H9 (cell line): ENCODE results near the gene MAGEC2. TPM values are rescaled to one million over a fixed set of nuclear protein-coding genes. Genes with fewer than 3 reads are reported as not detected.

ENCODE experiments used
- DNase-seq: peaks from one replicate; pipeline ENCODE4 v3.0.0-alpha.2; 2017
- H2AFZ ChIP-seq: one replicate; pipeline ENCODE4 v1.6.1; 2013; ENCODE audit warnings: mild to moderate bottlenecking, low read length, control low read depth, moderate library complexity
- H2AK5ac ChIP-seq: 2 replicates; pipeline ENCODE4 v1.6.1; 2013; ENCODE audit warnings: low read length, control low read depth, mixed read lengths; ENCODE audit not compliant: insufficient read length
- H2BK120ac ChIP-seq: one replicate; pipeline ENCODE4 v1.6.1; 2013; ENCODE audit warnings: low read depth, mild to moderate bottlenecking, low read length, control low read depth, inconsistent platforms; ENCODE audit not compliant: poor library complexity, severe bottlenecking
- H2BK12ac ChIP-seq: 2 replicates; pipeline ENCODE4 v1.6.1; 2013; ENCODE audit warnings: low read length, control low read depth, mixed read lengths, low read depth; ENCODE audit not compliant: insufficient read length
- H2BK15ac ChIP-seq: 2 replicates; pipeline ENCODE4 v1.6.1; 2013; ENCODE audit warnings: low read depth, low read length, control low read depth
- H2BK20ac ChIP-seq: one replicate; pipeline ENCODE4 v1.6.1; 2013; ENCODE audit warnings: low read depth, mild to moderate bottlenecking, low read length, control low read depth, inconsistent platforms; ENCODE audit not compliant: poor library complexity, severe bottlenecking
- H2BK5ac ChIP-seq: 2 replicates; pipeline ENCODE4 v1.6.1; 2013; ENCODE audit warnings: low read length, control low read depth, mixed read lengths; ENCODE audit not compliant: insufficient read length
- H3K14ac ChIP-seq: 2 replicates; pipeline ENCODE4 v1.6.1; 2013; ENCODE audit warnings: low read length, control low read depth; ENCODE audit not compliant: insufficient read depth
- H3K18ac ChIP-seq: 2 replicates; pipeline ENCODE4 v1.6.1; 2013; ENCODE audit warnings: low read depth, mild to moderate bottlenecking, mixed read lengths, low read length, control low read depth; ENCODE audit not compliant: insufficient read length
- H3K23ac ChIP-seq: 2 replicates; pipeline ENCODE4 v1.6.1; 2013; ENCODE audit warnings: low read length, control low read depth, mixed read lengths, low read depth; ENCODE audit not compliant: insufficient read length
- H3K23me2 ChIP-seq: 2 replicates; pipeline ENCODE4 v1.6.1; 2013; ENCODE audit warnings: low read depth, mild to moderate bottlenecking, mixed read lengths, low read length, control low read depth; ENCODE audit not compliant: insufficient read length, poor library complexity, severe bottlenecking
- H3K27ac ChIP-seq: 2 replicates; pipeline ENCODE4 v1.5.1; 2013; ENCODE audit warnings: low read length, control low read depth, mixed read lengths, low read depth; ENCODE audit not compliant: insufficient read length
- H3K27me3 ChIP-seq: 2 replicates; pipeline ENCODE4 v1.6.1; 2013; ENCODE audit warnings: low read length, control low read depth, inconsistent platforms; ENCODE audit not compliant: insufficient read depth
- H3K4ac ChIP-seq: 2 replicates; pipeline ENCODE4 v1.6.1; 2013; ENCODE audit warnings: low read depth, mild to moderate bottlenecking, control low read depth, inconsistent platforms, low read length, moderate library complexity
- H3K4me1 ChIP-seq: 2 replicates; pipeline ENCODE4 v1.6.1; 2013; ENCODE audit warnings: low read length, control low read depth, inconsistent platforms; ENCODE audit not compliant: insufficient read depth
- H3K4me2 ChIP-seq: 2 replicates; pipeline ENCODE4 v1.6.1; 2013; ENCODE audit warnings: low read length, control low read depth, mixed read lengths; ENCODE audit not compliant: insufficient read length, insufficient read depth
- H3K56ac ChIP-seq: 2 replicates; pipeline ENCODE4 v1.6.1; 2013; ENCODE audit warnings: low read depth, mild to moderate bottlenecking, mixed read lengths, low read length, control low read depth; ENCODE audit not compliant: insufficient read length
- H3K79me1 ChIP-seq: 2 replicates; pipeline ENCODE4 v1.6.1; 2013; ENCODE audit warnings: low read depth, mild to moderate bottlenecking, moderate library complexity, low read length, control low read depth, inconsistent platforms; ENCODE audit not compliant: insufficient read depth, poor library complexity, severe bottlenecking
- H3K79me2 ChIP-seq: 2 replicates; pipeline ENCODE4 v1.6.1; 2013; ENCODE audit warnings: low read length, control low read depth, inconsistent platforms; ENCODE audit not compliant: insufficient read depth
- H3K9ac ChIP-seq: 2 replicates; pipeline ENCODE4 v1.6.1; 2013; ENCODE audit warnings: low read length, control low read depth, mixed read lengths; ENCODE audit not compliant: insufficient read length; ENCODE audit errors: extremely low read depth
- H3K9me3 ChIP-seq: one replicate; pipeline ENCODE4 v1.6.1; 2013; ENCODE audit warnings: low read depth, low read length, inconsistent platforms; ENCODE audit not compliant: control insufficient read depth
- H3T11ph ChIP-seq: one replicate; pipeline ENCODE4 v1.6.1; 2013; ENCODE audit warnings: mild to moderate bottlenecking, low read length, control low read depth, inconsistent platforms
- H4K20me1 ChIP-seq: one replicate; pipeline ENCODE4 v1.6.1; 2013; ENCODE audit not compliant: control insufficient read depth, insufficient read length, insufficient read depth
- H4K5ac ChIP-seq: 2 replicates; pipeline ENCODE4 v1.6.1; 2013; ENCODE audit warnings: low read depth, mild to moderate bottlenecking, mixed read lengths, low read length, control low read depth; ENCODE audit not compliant: insufficient read length
- H4K8ac ChIP-seq: replicated peaks from 2 replicates; pipeline ENCODE4 v1.6.1; 2013; ENCODE audit warnings: low read length, control low read depth, mixed read lengths, low read depth; ENCODE audit not compliant: insufficient read length
- H4K91ac ChIP-seq: 2 replicates; pipeline ENCODE4 v1.6.1; 2013; ENCODE audit warnings: low read depth, mild to moderate bottlenecking, moderate library complexity, mixed read lengths, low read length, control low read depth; ENCODE audit not compliant: insufficient read length
- H3K27ac Mint-ChIP-seq, 3 experiments: 2 replicates in 2 of 3; 3 replicates in 1 of 3; pipeline ENCODE4 v1.8.0; 2020 to 2021; ENCODE audit warnings: mixed read lengths in 3 of 3, mild to moderate bottlenecking in 1 of 3, moderate library complexity in 1 of 3
- H3K27me3 Mint-ChIP-seq: 2 replicates; pipeline ENCODE4 v1.8.0; 2021; ENCODE audit warnings: low read depth, mild to moderate bottlenecking, moderate library complexity, mixed read lengths
- H3K36me3 Mint-ChIP-seq, 3 experiments: 2 replicates in 2 of 3; 3 replicates in 1 of 3; pipeline ENCODE4 v1.8.0; 2020 to 2021; ENCODE audit warnings: low read depth in 3 of 3, mixed read lengths in 3 of 3; ENCODE audit not compliant: insufficient read depth in 1 of 3
- H3K4me1 Mint-ChIP-seq, 2 experiments: 2 replicates each; pipeline ENCODE4 v1.8.0; 2020; ENCODE audit warnings: mixed read lengths in 2 of 2
- H3K4me3 Mint-ChIP-seq, 2 experiments: 2 replicates in 1 of 2; 3 replicates in 1 of 2; pipeline ENCODE4 v1.8.0; 2020 to 2021; ENCODE audit warnings: mild to moderate bottlenecking in 2 of 2, mixed read lengths in 2 of 2, moderate library complexity in 1 of 2
- H3K9me3 Mint-ChIP-seq, 2 experiments: 2 replicates in 1 of 2; 3 replicates in 1 of 2; pipeline ENCODE4 v1.8.0; 2020; ENCODE audit warnings: mild to moderate bottlenecking in 2 of 2, mixed read lengths in 2 of 2, moderate library complexity in 1 of 2
- CTCF ChIP-seq: fragments of 200-600 bp; sonication (generic); conservative IDR thresholded peaks from 3 replicates; pipeline ENCODE4 v1.8.0; 2021; ENCODE audit warnings: antibody characterized with exemption, mild to moderate bottlenecking
- whole genome bisulfite sequencing: extraction: QIAGEN DNeasy Blood & Tissue Kit; methylation state at CpG from one replicate; pipeline ENCODE4 v1.1.7; 2013; ENCODE audit warnings: missing lambda C conversion rate, low lambda C conversion rate, mixed read lengths; ENCODE audit not compliant: insufficient read length; ENCODE audit errors: extremely low coverage; 5-methylcytosine and 5-hydroxymethylcytosine counted together
- total RNA-seq: library from RNA; stranded (reverse); gene quantifications from 2 replicates; pipeline ENCODE4 v1.2.1, GENCODE V29; 2021

Gene MAGEC2
- total RNA-seq, 1 experiment from 2014 or later, result not detected

- Histone ChIP-seq H4K20me1 (no peaks in the 10 kb centered on the region), H3K56ac (no peak overlapping the region), H2BK15ac (no peak overlapping the region), H2AK5ac (no peak overlapping the region), H3K14ac (no peak overlapping the region), H4K5ac (no peak overlapping the region), H3K4ac (no peak overlapping the region), H2BK5ac (no peak overlapping the region), H3K9me3 (peaks cover 13% of the 10 kb centered on the region), H3K27ac (no peak overlapping the region), H3K18ac (no peak overlapping the region), H3K9ac (no peak overlapping the region), H2BK120ac (no peak overlapping the region), H4K8ac (no peak overlapping the region), H3K79me2 (no peaks in the 10 kb centered on the region), H2BK20ac (no peak overlapping the region), H4K91ac (no peak overlapping the region), H2BK12ac (no peak overlapping the region), H3K4me2 (no peak overlapping the region), H3K23ac (no peak overlapping the region), H3K79me1 (no peaks in the 10 kb centered on the region), H3T11ph (no peak overlapping the region), H3K23me2 (no peaks in the 10 kb centered on the region), H2AFZ (no peak overlapping the region), H3K27me3 (no peaks in the 10 kb centered on the region), H3K4me1 (no peaks in the 10 kb centered on the region)
- Mint-ChIP-seq H3K9me3 (peaks cover 66 to 74% of the 10 kb centered on the region in 2 experiments), H3K4me1 (no peaks in the 10 kb centered on the region), H3K27me3 (no peaks in the 10 kb centered on the region), H3K27ac (no peak overlapping the region), H3K4me3 (no peak overlapping the region), H3K36me3 (peaks cover 2 to 6% (median 6%) of the 10 kb centered on the region in 3 experiments; a peak in 6 of 7 replicates)
- no peak for TF ChIP-seq CTCF
- no CpG with 5 or more reads among the region's 4 CpGs for WGBS
- DNase-seq, result no peak
Measured at GRCh38 chrX:142250502-142250901, 45.4 kb upstream of the MAGEC2 start.
